HG02642 (cell line): ENCODE data around the gene FRYL.
"Not testable (repeated sequence)": the region's sequence is repeated elsewhere in the genome, so short reads cannot be mapped to it uniquely, and the experiment has no call there.

ENCODE experiments used
- ATAC-seq: cut with Tn5 transposase; IDR thresholded peaks from one replicate; pipeline ENCODE4 v1.9.1; 2021; ENCODE audit warnings: mild to moderate bottlenecking; ENCODE audit not compliant: unreplicated experiment, poor library complexity

Gene FRYL

GRCh38 chr4:48787056-48787455 lies 7.0 kb upstream of the FRYL start:
- no peak for ATAC-seq

- no peak for ATAC-seq
These were observed 6.5 kb upstream of the FRYL start for GRCh38 chr4:48786549-48786948.

- no peak for ATAC-seq
These were observed 5.2 kb upstream of the FRYL start for GRCh38 chr4:48785302-48785701.

DNA sequence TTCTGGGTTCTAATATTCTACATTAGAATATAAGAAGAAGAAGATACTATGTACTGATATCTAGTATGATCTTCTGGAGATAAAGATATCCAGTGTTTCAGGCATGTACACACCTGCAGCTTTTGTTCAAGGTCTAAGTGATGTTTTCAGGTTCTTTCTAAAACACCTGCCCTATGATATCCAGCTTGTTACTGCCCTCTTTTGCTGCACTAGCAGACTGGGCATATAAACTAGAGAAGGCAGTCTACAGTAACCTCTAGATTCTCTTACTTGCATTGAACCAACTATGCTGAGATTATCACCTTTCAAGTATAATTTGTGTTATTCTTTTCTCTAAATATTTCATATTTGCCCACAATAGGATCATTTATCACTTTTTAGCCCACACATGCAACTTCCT lies 1.9 kb upstream of the FRYL start:
- no peak for ATAC-seq

DNA sequence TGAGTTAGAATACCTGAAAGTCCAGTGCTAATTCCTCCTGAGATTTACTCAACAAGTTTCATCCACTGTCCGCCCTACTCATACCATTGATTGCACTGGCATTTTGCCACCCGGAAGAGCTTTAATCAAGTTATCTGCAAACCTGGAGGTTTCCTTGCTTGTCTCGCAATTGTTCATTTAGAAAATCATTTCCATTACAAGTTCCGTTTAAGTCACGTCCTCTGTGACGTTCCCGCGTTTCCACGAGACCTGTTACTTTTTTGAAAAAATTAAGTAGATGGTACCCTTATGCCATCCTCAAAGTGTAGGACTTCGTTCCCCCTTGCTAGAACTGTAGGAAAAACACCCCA lies 761 bp upstream of the FRYL start:
- ATAC-seq: no peak

DNA sequence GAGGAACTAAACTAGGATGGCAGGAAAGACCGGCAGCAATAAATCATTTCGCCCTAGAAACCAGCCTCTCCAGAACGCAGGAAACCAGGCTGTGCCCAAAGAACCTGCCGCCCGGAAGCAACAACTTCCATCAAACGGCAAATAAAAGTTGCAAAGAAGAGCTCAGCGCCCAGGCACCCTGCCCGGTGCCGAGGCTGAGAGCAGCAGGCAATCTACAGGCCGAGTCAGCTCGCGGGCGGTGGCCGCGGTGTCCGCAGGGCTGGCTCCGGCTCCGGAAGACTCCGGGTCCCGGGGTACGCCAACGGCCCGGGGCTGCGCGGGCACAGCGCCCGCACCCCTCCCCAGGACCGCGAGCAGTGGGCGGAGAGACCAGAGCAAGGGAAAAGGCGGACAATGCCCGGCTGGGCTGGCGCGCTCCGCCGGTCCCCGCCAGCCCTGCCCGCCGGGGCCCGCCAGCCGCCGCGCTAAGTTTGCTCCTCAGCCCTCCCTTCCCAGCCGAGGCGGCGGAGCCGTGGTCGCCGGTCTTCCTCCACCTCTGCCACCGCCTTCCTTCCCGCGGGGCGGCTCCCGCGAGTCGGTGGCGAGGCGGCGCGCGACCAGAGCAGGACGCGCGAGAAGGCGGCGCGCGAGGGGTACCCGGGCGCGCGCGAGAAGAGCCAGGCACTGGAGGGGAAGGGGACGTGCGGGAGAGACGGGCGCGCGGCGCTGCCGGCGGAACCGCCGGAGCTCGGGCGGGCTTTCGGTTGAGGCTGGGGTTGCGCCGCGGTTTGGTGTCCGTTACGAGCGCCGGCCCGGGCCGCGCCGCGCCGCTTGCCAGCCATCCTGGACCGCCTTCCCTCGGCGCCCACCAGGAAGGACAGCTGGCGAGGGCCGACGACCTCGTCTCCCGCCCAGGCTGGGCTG lies 733 bp downstream of the FRYL start:
- peak; percentile 44 for ATAC-seq

DNA sequence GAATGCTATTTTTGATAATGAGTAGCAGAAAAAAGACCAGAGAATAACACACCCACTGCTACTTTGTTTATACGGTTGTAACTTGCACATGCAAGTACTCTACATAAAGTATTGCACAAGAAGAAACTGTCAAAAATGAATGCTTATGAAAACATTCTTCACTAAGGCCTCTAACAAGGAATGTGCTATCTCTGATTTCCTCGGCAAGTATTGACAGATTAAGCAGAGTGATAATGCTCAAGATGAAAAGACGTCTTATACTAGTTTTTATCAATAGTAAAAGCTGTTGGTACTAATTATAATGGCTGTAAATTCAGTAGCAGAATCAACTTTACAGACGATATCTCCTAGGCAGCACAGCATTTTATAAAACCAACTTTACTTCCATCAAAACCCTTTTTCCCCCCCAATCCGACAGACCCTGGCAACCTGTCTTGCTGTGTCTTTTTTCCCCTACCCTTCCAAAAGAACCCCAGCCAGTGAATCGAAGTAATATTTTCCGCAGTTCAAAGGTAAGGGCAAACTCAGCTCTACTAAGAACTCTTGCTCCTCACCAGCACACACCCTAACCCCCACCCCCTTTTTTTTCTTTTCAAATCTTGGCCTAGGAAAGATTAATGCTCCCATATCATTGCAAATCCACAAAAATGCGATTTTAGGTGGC lies 1.5 kb downstream of the FRYL start:
- ATAC-seq: no peak

DNA sequence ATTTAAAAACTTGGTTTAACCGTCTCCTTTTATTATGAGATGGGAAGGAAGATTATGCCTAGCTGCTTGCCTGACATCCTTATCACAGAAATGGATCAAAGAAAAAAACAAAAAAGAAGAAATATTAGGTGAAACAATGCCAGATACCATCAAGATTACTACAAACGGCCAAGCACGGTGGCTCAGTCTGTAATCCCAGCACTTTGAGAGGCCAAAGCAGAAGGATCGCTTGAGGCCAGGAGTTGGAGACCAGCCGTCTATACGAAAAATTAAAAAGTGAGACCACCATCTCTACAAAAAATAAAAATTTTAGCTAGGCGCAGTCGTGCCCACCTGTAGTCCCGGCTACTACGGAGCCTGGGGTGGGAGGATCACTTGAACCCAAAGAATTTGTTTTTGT lies 2.3 kb downstream of the FRYL start:
- no peak for ATAC-seq

GRCh38 chr4:48774760-48775710 lies 5.0 kb downstream of the FRYL start:
- ATAC-seq: no peak

GRCh38 chr4:48772556-48772955 lies 7.5 kb downstream of the FRYL start:
- no peak for ATAC-seq

DNA sequence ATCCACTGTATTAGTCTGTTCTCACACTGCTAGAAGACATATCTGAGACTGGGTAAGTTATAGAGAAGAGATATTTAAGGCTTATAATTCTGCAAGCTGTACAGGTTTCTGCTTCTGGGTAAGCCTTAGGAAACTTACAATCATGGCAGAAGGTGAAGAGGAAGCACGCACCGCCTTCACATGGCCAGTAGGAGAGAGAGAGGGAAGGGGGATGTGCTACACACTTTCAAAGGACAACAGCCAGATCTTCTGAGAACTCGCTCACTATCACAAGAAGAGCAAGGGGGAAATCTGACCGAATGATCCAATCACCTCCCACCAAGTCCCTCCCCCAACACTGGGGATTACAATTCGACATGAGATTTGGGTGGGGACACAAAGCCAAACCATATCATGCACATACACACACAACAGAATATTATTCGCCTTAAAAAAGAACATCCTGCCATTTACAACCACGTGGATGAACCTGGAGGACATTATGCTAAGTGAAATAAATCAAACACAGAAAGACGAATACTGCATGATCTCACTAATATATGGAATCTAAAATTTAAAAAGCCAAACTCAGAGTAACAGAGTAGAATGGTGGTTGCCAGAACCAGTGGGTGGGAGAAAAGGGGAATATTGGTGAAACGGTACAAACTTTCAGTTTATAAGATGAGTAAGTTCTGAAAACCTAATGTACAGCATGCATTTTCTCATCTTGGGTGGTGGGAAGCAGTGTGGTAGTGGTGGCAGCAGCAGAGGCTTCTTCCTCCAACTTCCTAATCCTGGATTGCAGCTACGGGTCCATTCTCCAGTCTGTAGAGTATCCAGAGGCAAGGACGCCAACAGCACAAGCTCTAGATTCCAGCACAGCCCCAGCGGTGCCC lies 12.8 kb downstream of the FRYL start:
- ATAC-seq: no peak

GRCh38 chr4:48766131-48766792 lies 13.8 kb downstream of the FRYL start:
- no peak for ATAC-seq

- no peak for ATAC-seq
These were observed 17.7 kb downstream of the FRYL start for GRCh38 chr4:48762408-48762807.

- ATAC-seq: no peak
These were observed 18.8 kb downstream of the FRYL start for GRCh38 chr4:48761286-48761685.

DNA sequence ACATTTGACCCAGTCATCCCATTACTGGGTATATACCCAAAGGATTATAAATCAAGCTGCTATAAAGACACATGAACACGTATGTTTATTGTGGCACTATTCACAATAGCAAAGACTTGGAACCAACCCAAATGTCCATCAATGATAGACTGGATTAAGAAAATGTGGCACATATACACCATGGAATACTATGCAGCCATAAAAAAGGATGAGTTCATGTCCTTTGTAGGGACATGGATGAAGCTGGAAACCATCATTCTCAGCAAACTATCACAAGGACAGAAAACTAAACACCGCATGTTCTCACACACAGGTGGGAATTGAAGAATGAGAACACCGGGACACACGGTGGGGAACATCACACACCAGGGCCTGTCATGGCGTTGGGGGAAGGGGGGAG lies 21.4 kb downstream of the FRYL start:
- ATAC-seq: not testable (repeated sequence)

GRCh38 chr4:48756689-48757220 lies 23.3 kb downstream of the FRYL start:
- ATAC-seq: no peak

DNA sequence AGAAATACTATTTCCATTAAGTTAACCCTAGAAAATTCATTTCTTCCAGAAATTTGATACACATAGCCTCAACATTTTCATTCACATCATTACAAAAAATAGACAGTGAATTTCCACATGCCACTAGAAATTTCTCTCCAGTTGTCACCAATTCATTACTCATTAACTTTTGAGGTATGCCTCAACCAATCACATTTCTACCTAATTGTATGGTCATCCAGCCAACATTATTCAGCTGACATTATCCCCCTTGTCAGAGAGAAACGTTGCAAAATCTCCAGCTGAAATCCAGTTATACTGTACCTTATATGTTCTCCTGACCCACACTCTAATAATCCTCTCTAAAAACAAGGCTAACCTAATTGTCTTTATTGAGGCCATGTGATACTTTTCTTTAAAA lies 24.8 kb downstream of the FRYL start:
- ATAC-seq: no peak

- no peak for ATAC-seq
These were observed 26.9 kb downstream of the FRYL start for GRCh38 chr4:48753159-48753558.

DNA sequence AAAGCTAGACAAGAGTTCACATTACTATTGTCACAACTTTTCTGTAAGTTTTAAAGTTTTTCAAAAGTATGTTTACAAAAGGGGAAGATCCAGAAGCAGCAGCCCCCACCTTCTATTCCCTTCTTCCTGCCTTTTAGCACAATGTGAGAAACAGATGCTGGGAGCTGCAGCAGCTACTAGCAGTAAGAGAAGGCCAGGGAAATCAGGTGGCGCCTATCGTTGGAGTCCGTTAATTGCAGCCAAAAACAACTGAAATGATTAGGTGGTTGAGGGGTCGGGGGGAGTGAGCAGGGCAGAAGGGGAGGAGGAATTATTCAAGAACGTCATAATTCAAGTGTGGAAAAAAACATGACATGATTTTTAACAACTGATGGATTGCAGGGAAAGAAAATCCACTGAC lies 27.4 kb downstream of the FRYL start:
- no peak for ATAC-seq
